Mononuclear cell (primary cell): ENCODE data around the gene LTBP1. TPM values are rescaled to one million over a fixed set of nuclear protein-coding genes. Genes with fewer than 3 reads are reported as not detected.
"Not testable (repeated sequence)": the region's sequence is repeated elsewhere in the genome, so short reads cannot be mapped to it uniquely, and the experiment has no call there.

Experiments used
- H3K27me3 ChIP-seq: 2 replicates; pipeline ENCODE4 v1.6.0; 2011; ENCODE audit warnings: low read length, control low read depth; ENCODE audit not compliant: insufficient read depth
- H3K4me1 ChIP-seq: 2 replicates; pipeline ENCODE4 v1.5.1; 2011; ENCODE audit warnings: mild to moderate bottlenecking, low read length, control low read depth; ENCODE audit not compliant: insufficient read depth
- H3K4me3 ChIP-seq: 2 replicates; pipeline ENCODE4 v1.5.1; 2011; ENCODE audit warnings: mild to moderate bottlenecking, low read length, moderate library complexity
- H3K9me3 ChIP-seq: 2 replicates; pipeline ENCODE4 v1.5.1; 2011; ENCODE audit warnings: low read depth, mild to moderate bottlenecking, control low read depth, low read length
- total RNA-seq: library from RNA; depleted of rRNA; stranded (reverse); fragments of >200 nt; gene quantifications from one replicate; pipeline ENCODE4 v1.2.3, GENCODE V29; 2012

Gene LTBP1
- total RNA-seq, 1 donor, result 13.6 TPM

GRCh38 chr2:33222309-33222708, 275.6 kb downstream of the LTBP1 start:
- Histone ChIP-seq H3K9me3 (no peaks in the 10 kb centered on the region), H3K4me1 (no peaks in the 10 kb centered on the region), H3K27me3 (no peaks in the 10 kb centered on the region), H3K4me3 (no peak overlapping the region)

GRCh38 chr2:33223856-33224255, 277.1 kb downstream of the LTBP1 start:
- H3K27me3 ChIP-seq, result no peaks in the 10 kb centered on the region
- no peak overlapping the region for H3K4me3 ChIP-seq
- H3K9me3 ChIP-seq, result no peaks in the 10 kb centered on the region
- H3K4me1 ChIP-seq, result no peaks in the 10 kb centered on the region

GRCh38 chr2:33225350-33225749, 278.6 kb downstream of the LTBP1 start:
- Histone ChIP-seq H3K4me1 (no peaks in the 10 kb centered on the region), H3K27me3 (no peaks in the 10 kb centered on the region), H3K9me3 (no peaks in the 10 kb centered on the region), H3K4me3 (no peak overlapping the region)

GRCh38 chr2:33226546-33226945, 279.8 kb downstream of the LTBP1 start:
- Histone ChIP-seq H3K4me1 (no peaks in the 10 kb centered on the region), H3K4me3 (no peak overlapping the region), H3K27me3 (no peaks in the 10 kb centered on the region), H3K9me3 (no peaks in the 10 kb centered on the region)

- Histone ChIP-seq H3K9me3 (no peaks in the 10 kb centered on the region), H3K4me3 (no peak overlapping the region), H3K27me3 (no peaks in the 10 kb centered on the region), H3K4me1 (no peaks in the 10 kb centered on the region)
Observed at GRCh38 chr2:33229646-33230045, 282.9 kb downstream of the LTBP1 start.

GRCh38 chr2:33230195-33230594, 283.4 kb downstream of the LTBP1 start:
- Histone ChIP-seq H3K4me1 (no peaks in the 10 kb centered on the region), H3K4me3 (no peak overlapping the region), H3K9me3 (no peaks in the 10 kb centered on the region), H3K27me3 (no peaks in the 10 kb centered on the region)

- Histone ChIP-seq H3K9me3 (no peaks in the 10 kb centered on the region), H3K27me3 (no peaks in the 10 kb centered on the region), H3K4me1 (no peaks in the 10 kb centered on the region), H3K4me3 (no peak overlapping the region)
Observed at GRCh38 chr2:33230842-33231241, 284.1 kb downstream of the LTBP1 start.

GRCh38 chr2:33235559-33235958, 288.8 kb downstream of the LTBP1 start:
- H3K4me1 ChIP-seq, H3K27me3 ChIP-seq: not testable (repeated sequence)

GRCh38 chr2:33236482-33237385, 290.0 kb downstream of the LTBP1 start:
- Histone ChIP-seq H3K9me3 (no peaks in the 10 kb centered on the region), H3K27me3 (no peaks in the 10 kb centered on the region), H3K4me3 (no peak overlapping the region), H3K4me1 (no peaks in the 10 kb centered on the region)

More at GRCh38 chr2:33235559-33235958, 288.8 kb downstream of the LTBP1 start:
- not testable (repeated sequence) for H3K4me3 ChIP-seq, H3K9me3 ChIP-seq

- Histone ChIP-seq H3K27me3 (no peaks in the 10 kb centered on the region), H3K4me3 (no peak overlapping the region), H3K9me3 (no peaks in the 10 kb centered on the region), H3K4me1 (no peaks in the 10 kb centered on the region)
Observed at GRCh38 chr2:33238111-33238510, 291.4 kb downstream of the LTBP1 start.

GRCh38 chr2:33240178-33240577, 293.4 kb downstream of the LTBP1 start:
- no peaks in the 10 kb centered on the region for H3K27me3 ChIP-seq

GRCh38 chr2:33241072-33241471, 294.3 kb downstream of the LTBP1 start:
- H3K27me3 ChIP-seq, result no peaks in the 10 kb centered on the region
- H3K9me3 ChIP-seq, result no peaks in the 10 kb centered on the region
- H3K4me1 ChIP-seq, result no peaks in the 10 kb centered on the region
- no peak overlapping the region for H3K4me3 ChIP-seq

More at GRCh38 chr2:33240178-33240577, 293.4 kb downstream of the LTBP1 start:
- Histone ChIP-seq H3K9me3 (no peaks in the 10 kb centered on the region), H3K4me3 (no peak overlapping the region), H3K4me1 (no peaks in the 10 kb centered on the region)

- Histone ChIP-seq H3K9me3 (no peaks in the 10 kb centered on the region), H3K4me1 (no peaks in the 10 kb centered on the region), H3K4me3 (no peak overlapping the region), H3K27me3 (no peaks in the 10 kb centered on the region)
Observed at GRCh38 chr2:33241581-33241980, 294.8 kb downstream of the LTBP1 start.

- no peaks in the 10 kb centered on the region for H3K27me3 ChIP-seq
- H3K4me3 ChIP-seq, result no peak overlapping the region
- H3K9me3 ChIP-seq, result no peaks in the 10 kb centered on the region
- H3K4me1 ChIP-seq, result no peaks in the 10 kb centered on the region
Observed at GRCh38 chr2:33242845-33243244, 296.1 kb downstream of the LTBP1 start.

- H3K4me3 ChIP-seq, result no peak overlapping the region
- no peaks in the 10 kb centered on the region for H3K4me1 ChIP-seq
- H3K27me3 ChIP-seq, result no peaks in the 10 kb centered on the region
- no peaks in the 10 kb centered on the region for H3K9me3 ChIP-seq
Observed at GRCh38 chr2:33246432-33246831, 299.7 kb downstream of the LTBP1 start.

- Histone ChIP-seq H3K4me1 (no peaks in the 10 kb centered on the region), H3K9me3 (no peaks in the 10 kb centered on the region), H3K27me3 (no peaks in the 10 kb centered on the region), H3K4me3 (no peak overlapping the region)
Observed at GRCh38 chr2:33247365-33247764, 300.6 kb downstream of the LTBP1 start.
